Adrenal gland (tissue), 12 donors: ENCODE results near the gene SF3B1. TPM values are rescaled to one million over a fixed set of nuclear protein-coding genes. Genes with fewer than 3 reads are reported as not detected.

Experiments
- DNase-seq, 7 donors: peaks; one replicate each; pipeline ENCODE4 v3.0.0-alpha.2; 2019 to 2020
- H3K27ac ChIP-seq, 5 donors: fragments of 200-600 bp; sonication (generic) in 4 of 5; 1 replicate in 3 of 5; 2 replicates in 2 of 5; pipeline versions ENCODE4 v1.5.1 to v1.8.0; 2016 to 2020; ENCODE audit warnings: mild to moderate bottlenecking in 1 of 5
- H3K27me3 ChIP-seq: fragments of 200-600 bp; 2 replicates; pipeline ENCODE4 v1.8.0; 2021
- H3K36me3 ChIP-seq, 2 donors: fragments of 200-600 bp; replicated peaks in 1 of 2; 1 replicate in 1 of 2; 2 replicates in 1 of 2; pipeline versions ENCODE4 v1.5.1 to v1.8.0; 2018 to 2022
- H3K4me1 ChIP-seq, 2 donors: fragments of 200-600 bp; replicated peaks in 1 of 2; 1 replicate in 1 of 2; 2 replicates in 1 of 2; pipeline versions ENCODE4 v1.5.1 to v1.8.0; 2018 to 2021
- H3K4me3 ChIP-seq, 4 donors: fragments of 200-600 bp; sonication (generic) in 3 of 4; one replicate each; pipeline ENCODE4 v1.5.1; 2016 to 2018
- H3K9me3 ChIP-seq, 3 donors: fragments of 200-600 bp; sonication (generic) in 1 of 3; replicated peaks in 1 of 3; 1 replicate in 2 of 3; 2 replicates in 1 of 3; pipeline versions ENCODE4 v1.5.1 to v1.8.0; 2016 to 2021
- POLR2A ChIP-seq, 2 donors: fragments of 450-650 bp; IDR thresholded peaks; one replicate each; pipeline ENCODE4 v1.6.1; 2017; ENCODE audit warnings: antibody characterized with exemption in 2 of 2, mild to moderate bottlenecking in 2 of 2, moderate library complexity in 1 of 2
- WGBS, 4 donors: extraction: QIAGEN DNeasy Blood & Tissue Kit in 2 of 4; methylation state at CpG; one replicate each; pipeline versions ENCODE4 v1.1.5 to v1.1.7; 2013 to 2017; 5-methylcytosine and 5-hydroxymethylcytosine counted together
- intact Hi-C, 2 donors: fragments of 100-400 bp; cut with DNase I; formaldehyde crosslinking; loops; one replicate each; pipeline versions ENCODE4 v1.14.1 to v1.15.0; 2022 to 2023
- polyA plus RNA-seq, 3 donors: library from polyadenylated mRNA; stranded (reverse); fragments of 200-250 nt in 2 of 3; fragments of 350-450 nt in 1 of 3; fragmentation: Illumina TruSeq in 1 of 3; extraction: RNeasy Lipid Tissue Mini Kit (QIAGEN cat#74804) in 1 of 3; gene quantifications; one replicate each; pipeline ENCODE4 v1.2.3, GENCODE V29; 2013 to 2014
- total RNA-seq, 9 donors: library from RNA; depleted of rRNA in 4 of 9; stranded (reverse); fragments of >200 nt in 4 of 9; fragments of 120-200 nt in 1 of 9; fragmentation: NEBNext Ultra II Directional in 1 of 9; extraction: Animal tissue kit (Norgen Biotek cat#: 25700) in 1 of 9; gene quantifications; one replicate each; pipeline versions ENCODE4 v1.1.0 to v1.2.4, GENCODE V29; 2013 to 2023
- TF ChIP-seq, protein P1 (sequence below), 6 experiments: fragments of 450-650 bp in 4 of 6; fragments of 200-600 bp in 2 of 6; sonication (generic) in 1 of 6; IDR thresholded peaks; 1 replicate in 5 of 6; 2 replicates in 1 of 6; pipeline versions ENCODE4 v1.5.1 to v1.8.0; 2016 to 2021; ENCODE audit warnings: antibody characterized with exemption in 6 of 6, mild to moderate bottlenecking in 2 of 6, moderate library complexity in 1 of 6
- donor health status: healthy with polysubstance abuse.
- donor health status: Bipolar disorder and iron deficiency.
- donor health status: DM: yes; HTN: yes; CAD: no.
- donor health status: DM: no; HTN: no; CAD: no.
- donor health status: DM: no; HTN: no; CAD: no.
- donor health status: DM: yes; HTN: yes; CAD: no.

SF3B1 gene
- total and polyA plus RNA-seq, 12 donors, result 91.1 to 564 (median 266) TPM

DNA sequence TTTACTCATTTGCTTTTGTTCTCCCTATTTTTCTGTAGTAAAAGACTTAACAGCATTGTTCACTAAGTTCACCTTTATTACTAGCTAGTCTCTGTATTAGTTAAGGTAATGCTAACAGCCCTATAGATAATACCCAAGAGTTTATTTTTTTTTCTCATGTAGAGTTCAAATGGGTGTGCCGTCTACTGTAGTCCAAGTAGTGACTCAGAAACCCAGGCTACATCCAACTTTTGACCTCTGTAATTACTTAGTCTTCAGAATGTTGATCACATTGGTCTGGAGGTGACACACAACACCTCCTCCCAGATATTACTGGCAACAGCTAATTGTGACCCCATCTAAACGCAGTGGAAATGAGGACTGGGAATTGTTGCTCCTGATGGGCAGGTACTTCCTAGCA is 26.2 kb upstream of the SF3B1 start:
- Histone ChIP-seq H3K27me3 (no peaks in the 10 kb centered on the region), H3K4me3 (no peak overlapping the region), H3K4me1 (peaks cover 5 to 33% of the 10 kb centered on the region in 2 donors), H3K27ac (no peak overlapping the region), H3K36me3 (peaks cover 0 to 49% of the 10 kb centered on the region in 2 donors), H3K9me3 (no peaks in the 10 kb centered on the region)
- no peak for TF ChIP-seq POLR2A (IDR thresholded peaks at IDR 0.05)
- TF ChIP-seq, protein P1, sequence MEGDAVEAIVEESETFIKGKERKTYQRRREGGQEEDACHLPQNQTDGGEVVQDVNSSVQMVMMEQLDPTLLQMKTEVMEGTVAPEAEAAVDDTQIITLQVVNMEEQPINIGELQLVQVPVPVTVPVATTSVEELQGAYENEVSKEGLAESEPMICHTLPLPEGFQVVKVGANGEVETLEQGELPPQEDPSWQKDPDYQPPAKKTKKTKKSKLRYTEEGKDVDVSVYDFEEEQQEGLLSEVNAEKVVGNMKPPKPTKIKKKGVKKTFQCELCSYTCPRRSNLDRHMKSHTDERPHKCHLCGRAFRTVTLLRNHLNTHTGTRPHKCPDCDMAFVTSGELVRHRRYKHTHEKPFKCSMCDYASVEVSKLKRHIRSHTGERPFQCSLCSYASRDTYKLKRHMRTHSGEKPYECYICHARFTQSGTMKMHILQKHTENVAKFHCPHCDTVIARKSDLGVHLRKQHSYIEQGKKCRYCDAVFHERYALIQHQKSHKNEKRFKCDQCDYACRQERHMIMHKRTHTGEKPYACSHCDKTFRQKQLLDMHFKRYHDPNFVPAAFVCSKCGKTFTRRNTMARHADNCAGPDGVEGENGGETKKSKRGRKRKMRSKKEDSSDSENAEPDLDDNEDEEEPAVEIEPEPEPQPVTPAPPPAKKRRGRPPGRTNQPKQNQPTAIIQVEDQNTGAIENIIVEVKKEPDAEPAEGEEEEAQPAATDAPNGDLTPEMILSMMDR (IDR thresholded peaks at IDR 0.05), result no peak
- WGBS, 4 donors, result 68 to 85% (median 71%) methylated on average over 2 of the region's 2 CpGs
- intact Hi-C loops, result loop anchor here in 1 of 2 donors (10.0 kb wide), 1 partner anchor 56 kb away; no protein-coding TSS in a partner anchor
- no peak for DNase-seq

GRCh38 chr2:197460649-197461048 is 25.8 kb upstream of the SF3B1 start:
- no peak for TF ChIP-seq POLR2A (IDR thresholded peaks at IDR 0.05)
- TF ChIP-seq, protein P1 (IDR thresholded peaks at IDR 0.05), result no peak
- H3K27ac ChIP-seq, result no peak overlapping the region
- no peaks in the 10 kb centered on the region for H3K27me3 ChIP-seq
- peaks cover 0 to 45% of the 10 kb centered on the region in 2 donors for H3K36me3 ChIP-seq
- H3K4me1 ChIP-seq, result peaks cover 5 to 34% of the 10 kb centered on the region in 2 donors
- H3K9me3 ChIP-seq, result no peaks in the 10 kb centered on the region
- intact Hi-C loops, result loop anchor here in 1 of 2 donors (10.0 kb wide), 1 partner anchor 56 kb away; no protein-coding TSS in a partner anchor
- 89 to 92% (median 89%) methylated on average over 4 of the region's 4 CpGs for WGBS, 4 donors
- no peak for DNase-seq
- H3K4me3 ChIP-seq, result no peak overlapping the region

DNA sequence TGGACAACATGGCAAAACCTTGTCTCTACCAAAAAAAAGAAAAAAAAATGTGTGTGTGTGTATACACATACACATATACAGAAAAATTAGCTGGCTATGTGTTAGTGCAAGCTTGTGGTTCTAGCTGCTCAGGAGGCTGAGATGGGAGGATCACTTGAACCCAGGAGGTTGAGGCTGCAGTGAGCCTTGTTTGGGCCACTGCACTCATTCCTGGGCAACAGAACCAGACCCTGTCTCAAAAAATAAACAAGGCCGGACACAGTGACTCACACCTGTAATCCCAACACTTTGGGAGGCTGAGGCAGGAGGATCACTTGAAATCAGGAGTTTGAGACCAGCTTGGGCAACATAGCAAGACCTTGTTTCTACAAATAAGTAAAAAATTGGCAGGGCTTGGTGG is 20.6 kb upstream of the SF3B1 start:
- Histone ChIP-seq H3K27ac (peak overlapping the region in 2 of 5 donors; percentile 100), H3K27me3 (no peaks in the 10 kb centered on the region), H3K36me3 (peaks cover 0 to 6% of the 10 kb centered on the region in 2 donors), H3K4me3 (peak overlapping the region in 1 of 4 donors; percentile 55), H3K4me1 (peaks cover 23 to 41% of the 10 kb centered on the region in 2 donors), H3K9me3 (no peaks in the 10 kb centered on the region)
- no peak for DNase-seq
- intact Hi-C loops, result no loop called here
- 75 to 91% (median 88%) methylated on average over 1 of the region's 1 CpG for WGBS, 4 donors
- TF ChIP-seq, protein P1 (IDR thresholded peaks at IDR 0.05), result no peak
- no peak for TF ChIP-seq POLR2A (IDR thresholded peaks at IDR 0.05)

GRCh38 chr2:197454923-197455322 is 20.1 kb upstream of the SF3B1 start:
- intact Hi-C loops, result no loop called here
- H3K27me3 ChIP-seq, result no peaks in the 10 kb centered on the region
- H3K36me3 ChIP-seq, result peaks cover 0 to under 1% of the 10 kb centered on the region in 2 donors
- WGBS, 4 donors, result 49 to 59% (median 52%) methylated on average over 2 of the region's 2 CpGs
- H3K4me3 ChIP-seq, result peak overlapping the region in 1 of 4 donors; percentile 55
- peak overlapping the region in 4 of 5 donors; percentile 99 to 100 (median 100) for H3K27ac ChIP-seq
- no peak for DNase-seq
- no peaks in the 10 kb centered on the region for H3K9me3 ChIP-seq
- H3K4me1 ChIP-seq, result peaks cover 23 to 41% of the 10 kb centered on the region in 2 donors
- TF ChIP-seq, protein P1 (IDR thresholded peaks at IDR 0.05), result no peak
- TF ChIP-seq POLR2A (IDR thresholded peaks at IDR 0.05), result no peak
